ENCODE measurements around the gene USP32.

DNA sequence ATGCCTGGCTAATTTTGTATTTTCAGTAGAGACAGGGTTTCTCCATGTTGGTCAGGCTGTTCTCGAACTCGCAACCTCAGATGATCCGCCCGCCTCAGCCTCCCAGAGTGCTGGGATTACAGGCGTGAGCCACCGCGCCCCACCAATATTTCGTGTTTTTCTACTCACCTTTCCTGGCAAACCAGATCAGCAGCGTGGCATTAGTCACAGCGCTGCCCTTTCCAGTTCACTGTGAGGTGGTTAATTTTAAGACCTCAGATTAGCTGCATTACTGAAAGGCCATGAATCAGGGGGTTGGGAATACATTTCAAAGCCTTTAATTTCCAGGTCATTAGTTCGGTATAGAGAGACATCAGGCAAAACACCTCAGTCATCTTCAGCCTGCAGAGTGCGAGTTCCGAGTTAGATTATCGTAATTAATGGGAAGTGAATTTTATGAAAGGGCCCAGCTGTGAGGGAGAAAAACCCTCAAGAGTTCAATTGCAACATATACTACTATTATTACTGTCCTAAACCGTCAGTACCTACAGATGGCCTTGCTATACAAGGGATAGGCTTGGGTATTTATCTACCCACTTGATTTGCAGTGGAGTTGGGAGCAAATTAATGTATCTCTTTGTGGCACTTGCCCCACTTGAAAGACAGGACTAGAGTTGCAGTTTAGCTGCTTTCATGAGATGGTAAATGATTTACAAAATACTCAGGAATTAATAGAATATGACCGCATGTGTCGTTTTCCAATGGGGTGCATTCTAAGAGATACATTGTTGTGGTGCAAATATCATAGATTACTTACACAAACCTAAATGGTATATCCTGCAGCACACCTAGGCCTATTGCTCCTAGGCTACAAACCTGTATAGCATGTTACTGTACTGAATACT is 2.1 kb upstream of the USP32 start:
- TF ChIP-seq, protein P1, sequence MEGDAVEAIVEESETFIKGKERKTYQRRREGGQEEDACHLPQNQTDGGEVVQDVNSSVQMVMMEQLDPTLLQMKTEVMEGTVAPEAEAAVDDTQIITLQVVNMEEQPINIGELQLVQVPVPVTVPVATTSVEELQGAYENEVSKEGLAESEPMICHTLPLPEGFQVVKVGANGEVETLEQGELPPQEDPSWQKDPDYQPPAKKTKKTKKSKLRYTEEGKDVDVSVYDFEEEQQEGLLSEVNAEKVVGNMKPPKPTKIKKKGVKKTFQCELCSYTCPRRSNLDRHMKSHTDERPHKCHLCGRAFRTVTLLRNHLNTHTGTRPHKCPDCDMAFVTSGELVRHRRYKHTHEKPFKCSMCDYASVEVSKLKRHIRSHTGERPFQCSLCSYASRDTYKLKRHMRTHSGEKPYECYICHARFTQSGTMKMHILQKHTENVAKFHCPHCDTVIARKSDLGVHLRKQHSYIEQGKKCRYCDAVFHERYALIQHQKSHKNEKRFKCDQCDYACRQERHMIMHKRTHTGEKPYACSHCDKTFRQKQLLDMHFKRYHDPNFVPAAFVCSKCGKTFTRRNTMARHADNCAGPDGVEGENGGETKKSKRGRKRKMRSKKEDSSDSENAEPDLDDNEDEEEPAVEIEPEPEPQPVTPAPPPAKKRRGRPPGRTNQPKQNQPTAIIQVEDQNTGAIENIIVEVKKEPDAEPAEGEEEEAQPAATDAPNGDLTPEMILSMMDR (IDR thresholded peaks at IDR 0.05; ENCODE audit: low read length): no peak
- TF ChIP-seq EZH2 (IDR thresholded peaks at IDR 0.05; ENCODE audit: borderline replicate concordance, low read length): no peak

Measured in OCI-LY1 (cell line).